ENCODE results near the gene ACAP2.
"Not testable (repeated sequence)": the region's sequence is repeated elsewhere in the genome, so short reads cannot be mapped to it uniquely, and the experiment has no call there.

The ACAP2 gene

GRCh38 chr3:195386739-195387138 lies 56.1 kb downstream of the ACAP2 start:
- no peak for DNase-seq

GRCh38 chr3:195385526-195385925 lies 57.3 kb downstream of the ACAP2 start:
- DNase-seq, result peak in 2 of 4 experiments; percentile 5 to 10

- no peak for DNase-seq
Measured at GRCh38 chr3:195384952-195385351, 57.9 kb downstream of the ACAP2 start.

- DNase-seq, result no peak
Measured at GRCh38 chr3:195372220-195372619, 70.6 kb downstream of the ACAP2 start.

- DNase-seq, result peak in 2 of 4 experiments; percentile 5 to 7
Measured at GRCh38 chr3:195366200-195366925, 76.5 kb downstream of the ACAP2 start.

GRCh38 chr3:195365371-195365770 lies 77.4 kb downstream of the ACAP2 start:
- no peak for DNase-seq

GRCh38 chr3:195357797-195358196 lies 85.0 kb downstream of the ACAP2 start:
- DNase-seq, result not testable (repeated sequence)

- DNase-seq, result no peak
Measured at GRCh38 chr3:195356151-195357086, 86.4 kb downstream of the ACAP2 start.

GRCh38 chr3:195354009-195354408 lies 88.8 kb downstream of the ACAP2 start:
- DNase-seq, result not testable (repeated sequence)

- DNase-seq, result peak; percentile 72 to 90 (median 81)
Measured at GRCh38 chr3:195352895-195353488, 89.8 kb downstream of the ACAP2 start.

GRCh38 chr3:195348426-195349115 lies 94.2 kb downstream of the ACAP2 start:
- no peak for DNase-seq

GRCh38 chr3:195337747-195338146 lies 105.1 kb downstream of the ACAP2 start:
- no peak for DNase-seq

- DNase-seq, result no peak
Measured at GRCh38 chr3:195334967-195335366, 107.9 kb downstream of the ACAP2 start.

GRCh38 chr3:195319060-195319459 lies 123.8 kb downstream of the ACAP2 start:
- DNase-seq, result no peak

- no peak for DNase-seq
Measured at GRCh38 chr3:195312714-195313113, 130.1 kb downstream of the ACAP2 start.

- DNase-seq, result no peak
Measured at GRCh38 chr3:195307711-195308110, 135.1 kb downstream of the ACAP2 start.

GRCh38 chr3:195306369-195306768 lies 136.5 kb downstream of the ACAP2 start:
- no peak for DNase-seq

GRCh38 chr3:195302431-195302830 lies 140.4 kb downstream of the ACAP2 start:
- DNase-seq, result no peak

- DNase-seq, result no peak
Measured at GRCh38 chr3:195297446-195297845, 145.4 kb downstream of the ACAP2 start.

- DNase-seq, result no peak
Measured at GRCh38 chr3:195296662-195297061, 146.2 kb downstream of the ACAP2 start.

- DNase-seq, result no peak
Measured at GRCh38 chr3:195291121-195291520, 151.7 kb downstream of the ACAP2 start.

GRCh38 chr3:195290643-195291042 lies 152.2 kb downstream of the ACAP2 start:
- not testable (repeated sequence) for DNase-seq
